IgD-negative memory B cell (primary cell): ENCODE results near the gene GON7. TPM values are rescaled to one million over a fixed set of nuclear protein-coding genes. Genes with fewer than 3 reads are reported as not detected.
A peak's percentile ranks its signal among the peaks of the same experiment; 100 is the strongest.
"Not testable (repeated sequence)": the region's sequence is repeated elsewhere in the genome, so short reads cannot be mapped to it uniquely, and the experiment has no call there.

Experiments used
- H3K27ac Mint-ChIP-seq, 3 donors: one replicate each; pipeline ENCODE4 v1.8.0; 2020 to 2022; ENCODE audit warnings: mild to moderate bottlenecking in 3 of 3, mixed read lengths in 3 of 3, moderate library complexity in 1 of 3
- H3K27me3 Mint-ChIP-seq: one replicate; pipeline ENCODE4 v1.8.0; 2021; ENCODE audit warnings: mixed read lengths
- H3K36me3 Mint-ChIP-seq: one replicate; pipeline ENCODE4 v1.8.0; 2020; ENCODE audit warnings: mild to moderate bottlenecking, mixed read lengths
- H3K4me1 Mint-ChIP-seq, 3 donors: one replicate each; pipeline ENCODE4 v1.8.0; 2020 to 2022; ENCODE audit warnings: mixed read lengths in 3 of 3, mild to moderate bottlenecking in 1 of 3
- H3K4me3 Mint-ChIP-seq, 4 donors: one replicate each; pipeline ENCODE4 v1.8.0; 2020 to 2022; ENCODE audit warnings: mild to moderate bottlenecking in 4 of 4, mixed read lengths in 4 of 4, moderate library complexity in 3 of 4
- H3K9me3 Mint-ChIP-seq, 3 donors: one replicate each; pipeline ENCODE4 v1.8.0; 2020 to 2021; ENCODE audit warnings: mixed read lengths in 3 of 3, mild to moderate bottlenecking in 1 of 3
- polyA plus RNA-seq: library from polyadenylated mRNA; unstranded; fragments of 300-500 nt; fragmentation: Illumina TruSeq; gene quantifications from one replicate; pipeline ENCODE4 v1.2.3, GENCODE V29; 2021

GON7 gene
- 31.5 TPM for polyA plus RNA-seq

- Mint-ChIP-seq H3K4me3 (peak within 1 kb of the TSS; percentile 96 to 100 (median 98)), H3K27me3 (no peaks in the 10 kb centered on the region), H3K27ac (peak within 1 kb of the TSS; percentile 94 to 98 (median 95)), H3K9me3 (no peaks in the 10 kb centered on the region), H3K36me3 (peaks cover 4% of the 10 kb centered on the region), H3K4me1 (peaks cover 42 to 45% (median 43%) of the 10 kb centered on the region in 3 donors)
Observed at GRCh38 chr14:93206793-93207467, at the start of gene GON7, which contains the start of gene UBR7. TSS of gene GON7 (minus strand) at chr14:93207065. CDS start at chr14:93207037, 28 bp downstream. TSS of gene UBR7 (plus strand) at chr14:93207256. CDS start at chr14:93207292, 36 bp downstream.

GRCh38 chr14:93249128-93249831, 42.4 kb upstream of the GON7 start:
- Mint-ChIP-seq H3K36me3 (peaks cover 13% of the 10 kb centered on the region), H3K27ac (peak overlapping the region in 1 of 3 donors; percentile 68), H3K4me3 (no peak overlapping the region), H3K27me3 (no peaks in the 10 kb centered on the region), H3K9me3 (peaks cover 0 to 3% (median 0%) of the 10 kb centered on the region in 3 donors), H3K4me1 (peaks cover 0 to 3% (median 0%) of the 10 kb centered on the region in 3 donors)

- Mint-ChIP-seq H3K4me1 (peaks cover 0 to 3% (median 0%) of the 10 kb centered on the region in 3 donors), H3K9me3 (no peaks in the 10 kb centered on the region), H3K27me3 (no peaks in the 10 kb centered on the region), H3K36me3 (peaks cover 16% of the 10 kb centered on the region), H3K27ac (no peak overlapping the region), H3K4me3 (no peak overlapping the region)
Observed at GRCh38 chr14:93246534-93246933, 39.7 kb upstream of the GON7 start.

- Mint-ChIP-seq H3K4me1 (peaks cover 0 to 3% (median 0%) of the 10 kb centered on the region in 3 donors), H3K27ac (no peak overlapping the region), H3K9me3 (no peaks in the 10 kb centered on the region), H3K36me3 (peaks cover 15% of the 10 kb centered on the region), H3K27me3 (no peaks in the 10 kb centered on the region), H3K4me3 (no peak overlapping the region)
Observed at GRCh38 chr14:93245764-93246420, 39.0 kb upstream of the GON7 start.

- Mint-ChIP-seq H3K4me3 (no peak overlapping the region), H3K36me3 (peaks cover 10% of the 10 kb centered on the region), H3K27me3 (no peaks in the 10 kb centered on the region), H3K27ac (no peak overlapping the region), H3K9me3 (no peaks in the 10 kb centered on the region), H3K4me1 (no peaks in the 10 kb centered on the region)
Observed at GRCh38 chr14:93240678-93241000, 33.8 kb upstream of the GON7 start.

GRCh38 chr14:93239869-93240677, 33.2 kb upstream of the GON7 start:
- no peaks in the 10 kb centered on the region for H3K9me3 Mint-ChIP-seq
- H3K27ac Mint-ChIP-seq = no peak overlapping the region
- no peaks in the 10 kb centered on the region for H3K27me3 Mint-ChIP-seq
- H3K4me3 Mint-ChIP-seq = no peak overlapping the region
- H3K36me3 Mint-ChIP-seq = peaks cover 8% of the 10 kb centered on the region
- H3K4me1 Mint-ChIP-seq = peaks cover 0 to 1% (median 0%) of the 10 kb centered on the region in 3 donors

GRCh38 chr14:93234798-93235197, 27.9 kb upstream of the GON7 start:
- peaks cover 1% of the 10 kb centered on the region for H3K27me3 Mint-ChIP-seq
- H3K36me3 Mint-ChIP-seq = peaks cover under 1% of the 10 kb centered on the region
- peak overlapping the region in 1 of 4 donors; percentile 39 for H3K4me3 Mint-ChIP-seq
- H3K27ac Mint-ChIP-seq = peak overlapping the region in 1 of 3 donors; percentile 49
- H3K4me1 Mint-ChIP-seq = peaks cover 3 to 10% (median 4%) of the 10 kb centered on the region in 3 donors
- H3K9me3 Mint-ChIP-seq = no peaks in the 10 kb centered on the region

GRCh38 chr14:93233078-93233477, 26.2 kb upstream of the GON7 start:
- not testable (repeated sequence) for H3K9me3 Mint-ChIP-seq, H3K27me3 Mint-ChIP-seq, H3K27ac Mint-ChIP-seq, H3K4me1 Mint-ChIP-seq, H3K36me3 Mint-ChIP-seq
- H3K4me3 Mint-ChIP-seq = peak overlapping the region in 1 of 4 donors; percentile 32

- H3K4me1 Mint-ChIP-seq = peaks cover 3 to 10% (median 4%) of the 10 kb centered on the region in 3 donors
- H3K9me3 Mint-ChIP-seq = no peaks in the 10 kb centered on the region
- H3K27ac Mint-ChIP-seq = no peak overlapping the region
- H3K27me3 Mint-ChIP-seq = peaks cover 1% of the 10 kb centered on the region
- peaks cover 11% of the 10 kb centered on the region for H3K36me3 Mint-ChIP-seq
- peak overlapping the region in 2 of 4 donors; percentile 34 to 81 for H3K4me3 Mint-ChIP-seq
Observed at GRCh38 chr14:93232159-93232558, 25.3 kb upstream of the GON7 start.

- no peaks in the 10 kb centered on the region for H3K9me3 Mint-ChIP-seq
- no peak overlapping the region for H3K27ac Mint-ChIP-seq
- peak overlapping the region in 2 of 4 donors; percentile 57 to 81 for H3K4me3 Mint-ChIP-seq
- peaks cover 3 to 10% (median 4%) of the 10 kb centered on the region in 3 donors for H3K4me1 Mint-ChIP-seq
- peaks cover 11% of the 10 kb centered on the region for H3K36me3 Mint-ChIP-seq
- peaks cover 1% of the 10 kb centered on the region for H3K27me3 Mint-ChIP-seq
Observed at GRCh38 chr14:93231129-93231979, 24.5 kb upstream of the GON7 start.

- H3K27me3 Mint-ChIP-seq = peaks cover 1% of the 10 kb centered on the region
- H3K36me3 Mint-ChIP-seq = peaks cover 11% of the 10 kb centered on the region
- peak overlapping the region in 2 of 4 donors; percentile 69 to 84 for H3K4me3 Mint-ChIP-seq
- no peaks in the 10 kb centered on the region for H3K9me3 Mint-ChIP-seq
- peak overlapping the region in 1 of 3 donors; percentile 71 for H3K27ac Mint-ChIP-seq
- peaks cover 3 to 10% (median 4%) of the 10 kb centered on the region in 3 donors for H3K4me1 Mint-ChIP-seq
Observed at GRCh38 chr14:93230539-93230938, 23.7 kb upstream of the GON7 start.

- no peaks in the 10 kb centered on the region for H3K27me3 Mint-ChIP-seq
Observed at GRCh38 chr14:93228550-93228949, 21.7 kb upstream of the GON7 start.

GRCh38 chr14:93223565-93223964, 16.7 kb upstream of the GON7 start:
- no peak overlapping the region for H3K4me3 Mint-ChIP-seq
- no peaks in the 10 kb centered on the region for H3K27me3 Mint-ChIP-seq
- peaks cover 0 to 5% (median 0%) of the 10 kb centered on the region in 3 donors for H3K4me1 Mint-ChIP-seq
- H3K9me3 Mint-ChIP-seq = no peaks in the 10 kb centered on the region
- peaks cover 13% of the 10 kb centered on the region for H3K36me3 Mint-ChIP-seq
- no peak overlapping the region for H3K27ac Mint-ChIP-seq

More at GRCh38 chr14:93228550-93228949, 21.7 kb upstream of the GON7 start:
- no peak overlapping the region for H3K27ac Mint-ChIP-seq
- peaks cover 15% of the 10 kb centered on the region for H3K36me3 Mint-ChIP-seq
- H3K4me3 Mint-ChIP-seq = no peak overlapping the region
- H3K9me3 Mint-ChIP-seq = no peaks in the 10 kb centered on the region
- peaks cover 0 to 4% (median 3%) of the 10 kb centered on the region in 3 donors for H3K4me1 Mint-ChIP-seq

- H3K9me3 Mint-ChIP-seq = no peaks in the 10 kb centered on the region
- H3K36me3 Mint-ChIP-seq = peaks cover 11% of the 10 kb centered on the region
Observed at GRCh38 chr14:93220509-93220908, 13.6 kb upstream of the GON7 start.

More at GRCh38 chr14:93220509-93220908, 13.6 kb upstream of the GON7 start:
- H3K27ac Mint-ChIP-seq = no peak overlapping the region
- no peak overlapping the region for H3K4me3 Mint-ChIP-seq
- no peaks in the 10 kb centered on the region for H3K27me3 Mint-ChIP-seq
- H3K4me1 Mint-ChIP-seq = peaks cover 0 to 5% (median 0%) of the 10 kb centered on the region in 3 donors
